H54 (cell line): ENCODE results near the gene ELF1.
A peak's percentile ranks its signal among the peaks of the same experiment; 100 is the strongest.
"Not testable (repeated sequence)": the region's sequence is repeated elsewhere in the genome, so short reads cannot be mapped to it uniquely, and the experiment has no call there.

Experiments used
- DNase-seq: peaks from one replicate; pipeline ENCODE4 v3.0.0; 2011; ENCODE audit warnings: low spot score, mixed read lengths; ENCODE audit not compliant: insufficient read length
- FAIRE-seq: peaks from 3 replicates; lab custom pipeline; 2011; peaks lifted over from hg19 to GRCh38; lab: Jason Lieb, UNC
- POLR2A ChIP-seq: IDR thresholded peaks from 2 replicates; pipeline ENCODE4 v1.6.1; 2011; ENCODE audit warnings: low read depth, mild to moderate bottlenecking, low read length

ELF1 gene

DNA sequence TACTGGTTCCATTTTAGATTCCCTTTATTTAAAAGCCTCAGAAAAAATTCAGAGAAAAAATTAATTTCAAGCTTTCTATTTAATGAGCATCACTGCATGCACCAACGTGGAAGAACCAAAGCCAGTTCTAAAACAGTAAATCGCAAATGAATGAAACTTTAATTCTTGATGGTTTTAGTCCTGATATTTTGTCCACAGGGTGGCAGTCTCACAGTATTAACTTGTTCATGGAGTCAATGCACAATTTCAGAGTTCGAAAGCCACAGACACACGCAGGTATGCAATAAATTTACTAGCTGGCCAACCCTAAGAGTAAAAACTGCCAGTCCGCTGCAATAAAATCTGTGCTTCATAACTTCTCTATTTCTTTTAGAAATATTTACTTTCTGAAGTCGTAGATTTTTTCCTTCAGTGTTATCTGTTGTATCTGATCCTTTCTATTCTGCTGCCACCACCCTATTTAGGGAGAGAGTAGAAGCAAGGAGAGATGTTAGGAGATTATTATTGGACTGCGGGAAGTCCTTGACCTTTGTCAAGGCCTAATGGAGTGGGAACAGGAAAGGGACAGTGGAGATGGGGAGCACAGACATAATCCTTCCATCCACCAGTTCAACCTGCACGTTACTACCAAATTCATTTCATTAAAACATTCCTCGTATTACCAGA is 35.2 kb upstream of the ELF1 start:
- FAIRE-seq (peak; percentile 57), DNase-seq (no peak)

GRCh38 chr13:41053384-41053826 is 34.3 kb upstream of the ELF1 start:
- TF ChIP-seq POLR2A, result no peak
- FAIRE-seq, result no peak
- DNase-seq, result no peak

More for the DNA sequence above, 35.2 kb upstream of the ELF1 start:
- no peak for TF ChIP-seq POLR2A

GRCh38 chr13:41052441-41052840 is 33.3 kb upstream of the ELF1 start:
- DNase-seq, result no peak
- no peak for FAIRE-seq
- no peak for TF ChIP-seq POLR2A

- no peak for DNase-seq
- TF ChIP-seq POLR2A, result no peak
- FAIRE-seq, result no peak
These were observed 30.6 kb upstream of the ELF1 start for GRCh38 chr13:41049480-41050440.

- no peak for TF ChIP-seq POLR2A
- DNase-seq, result no peak
- no peak for FAIRE-seq
These were observed 29.5 kb upstream of the ELF1 start for GRCh38 chr13:41048640-41049039.

DNA sequence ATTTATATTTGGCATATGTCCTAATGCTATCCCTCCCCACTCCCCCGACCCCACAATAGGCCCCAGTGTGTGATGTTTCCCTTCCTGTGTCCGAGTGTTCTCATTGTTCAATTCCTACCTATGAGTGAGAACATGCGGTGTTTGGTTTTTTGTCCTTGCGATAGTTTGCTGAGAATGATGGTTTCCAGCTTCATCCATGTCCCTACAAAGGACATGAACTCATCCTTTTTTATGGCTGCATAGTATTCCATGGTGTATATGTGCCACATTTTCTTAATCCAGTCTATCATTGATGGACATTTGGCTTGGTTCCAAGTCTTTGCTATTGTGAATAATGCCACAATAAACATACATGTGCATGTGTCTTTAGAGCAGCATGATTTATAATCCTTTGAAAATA is 23.3 kb upstream of the ELF1 start:
- FAIRE-seq, DNase-seq: not testable (repeated sequence)

GRCh38 chr13:41040584-41041334 is 21.6 kb upstream of the ELF1 start:
- DNase-seq, result no peak
- no peak for FAIRE-seq
- TF ChIP-seq POLR2A, result no peak

GRCh38 chr13:41039746-41040145 is 20.6 kb upstream of the ELF1 start:
- DNase-seq, result no peak
- TF ChIP-seq POLR2A, result no peak
- FAIRE-seq, result no peak

GRCh38 chr13:41036557-41036956 is 17.4 kb upstream of the ELF1 start:
- not testable (repeated sequence) for FAIRE-seq, DNase-seq

DNA sequence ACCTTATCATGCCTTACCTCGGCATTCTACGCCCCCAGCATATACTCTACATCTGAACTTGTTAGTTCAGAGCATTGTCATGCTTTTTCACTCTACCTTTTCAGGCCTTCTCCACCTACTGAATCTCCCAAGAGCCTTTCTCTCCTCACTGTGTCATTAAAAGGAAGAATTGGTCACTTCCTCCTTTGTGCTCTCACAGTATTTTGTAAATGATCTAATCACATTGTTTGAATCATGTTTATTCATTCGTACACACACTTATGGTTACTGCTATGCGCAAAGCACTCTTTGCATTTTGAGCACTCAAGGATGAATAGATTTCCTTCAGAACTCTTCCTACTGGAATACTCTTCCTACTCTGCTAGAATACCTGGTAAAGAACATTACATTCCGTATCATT is 15.8 kb upstream of the ELF1 start:
- FAIRE-seq, result peak; percentile 30
- DNase-seq, result no peak
- no peak for TF ChIP-seq POLR2A

DNA sequence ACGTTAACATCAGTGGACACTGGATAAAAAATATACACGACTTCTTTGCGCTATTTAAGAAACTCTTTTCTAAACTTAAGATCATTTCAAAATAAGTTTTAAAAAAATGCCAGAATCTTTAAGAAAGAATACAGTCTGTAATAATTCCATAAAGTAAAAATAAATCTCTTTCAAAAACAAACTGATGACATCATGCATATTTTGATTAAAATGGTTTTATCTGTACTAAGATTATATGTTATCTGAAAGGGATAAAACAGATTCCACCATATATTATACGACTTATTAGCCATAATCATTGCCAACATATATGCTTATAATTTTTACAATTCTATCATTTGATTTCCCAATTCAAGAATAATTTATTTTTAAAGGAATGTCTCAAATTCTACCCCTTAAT is 15.3 kb upstream of the ELF1 start:
- FAIRE-seq (no peak), DNase-seq (no peak)
- TF ChIP-seq POLR2A, result no peak

DNA sequence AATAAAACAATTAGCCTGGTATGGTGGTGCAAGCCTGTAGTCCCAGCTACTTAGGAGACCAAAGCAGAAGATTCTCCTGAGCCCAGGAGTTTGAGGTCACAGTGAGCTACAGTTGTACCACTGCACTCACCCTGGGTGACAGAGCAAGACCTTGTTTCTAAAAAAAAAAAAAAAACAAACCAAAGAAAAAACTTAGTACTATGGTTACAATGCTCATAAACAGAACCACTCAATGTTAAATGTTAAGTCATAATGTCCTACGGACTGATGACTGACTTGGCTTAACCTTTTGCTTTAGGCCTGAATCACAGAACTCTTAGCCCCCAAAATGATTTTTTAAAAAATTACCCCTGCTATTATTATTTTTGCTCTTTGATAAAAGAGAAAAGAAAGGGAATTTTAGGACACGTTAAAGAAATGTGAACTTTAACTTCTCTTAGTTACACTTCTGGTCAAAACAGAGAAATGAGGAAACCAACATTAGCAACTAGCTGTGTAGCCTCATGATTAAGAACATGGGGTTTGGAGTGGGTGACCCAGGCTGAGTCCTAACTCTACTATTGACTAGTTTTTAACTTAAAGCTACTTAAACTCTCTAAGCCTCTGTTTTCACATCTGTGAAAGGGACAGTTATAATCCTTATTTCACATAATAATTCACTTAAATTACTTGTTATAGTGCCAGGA is 13.7 kb upstream of the ELF1 start:
- DNase-seq (no peak), FAIRE-seq (no peak)
- no peak for TF ChIP-seq POLR2A

DNA sequence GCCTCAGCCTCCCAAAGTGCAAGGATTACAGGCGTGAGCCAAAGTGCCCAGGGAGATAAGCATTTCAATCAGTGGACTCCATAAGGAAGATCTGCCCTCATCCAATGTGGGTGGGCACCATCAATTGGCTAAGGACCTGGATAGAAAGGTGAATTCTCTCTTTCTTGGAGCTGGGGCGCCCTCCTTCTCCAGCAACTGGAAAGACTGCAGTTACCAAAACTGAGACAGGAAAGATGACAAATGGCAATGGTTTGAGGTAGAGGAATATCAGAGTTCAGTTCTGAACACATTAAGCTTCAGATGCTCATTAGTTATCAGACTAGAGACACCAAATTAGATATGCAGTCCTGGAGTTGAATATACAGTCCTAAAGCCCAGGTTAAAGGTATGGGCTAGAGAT is 10.5 kb upstream of the ELF1 start:
- TF ChIP-seq POLR2A, result no peak
- DNase-seq (no peak), FAIRE-seq (no peak)
